ENCODE results near the gene CSDE1.

Gene CSDE1

DNA sequence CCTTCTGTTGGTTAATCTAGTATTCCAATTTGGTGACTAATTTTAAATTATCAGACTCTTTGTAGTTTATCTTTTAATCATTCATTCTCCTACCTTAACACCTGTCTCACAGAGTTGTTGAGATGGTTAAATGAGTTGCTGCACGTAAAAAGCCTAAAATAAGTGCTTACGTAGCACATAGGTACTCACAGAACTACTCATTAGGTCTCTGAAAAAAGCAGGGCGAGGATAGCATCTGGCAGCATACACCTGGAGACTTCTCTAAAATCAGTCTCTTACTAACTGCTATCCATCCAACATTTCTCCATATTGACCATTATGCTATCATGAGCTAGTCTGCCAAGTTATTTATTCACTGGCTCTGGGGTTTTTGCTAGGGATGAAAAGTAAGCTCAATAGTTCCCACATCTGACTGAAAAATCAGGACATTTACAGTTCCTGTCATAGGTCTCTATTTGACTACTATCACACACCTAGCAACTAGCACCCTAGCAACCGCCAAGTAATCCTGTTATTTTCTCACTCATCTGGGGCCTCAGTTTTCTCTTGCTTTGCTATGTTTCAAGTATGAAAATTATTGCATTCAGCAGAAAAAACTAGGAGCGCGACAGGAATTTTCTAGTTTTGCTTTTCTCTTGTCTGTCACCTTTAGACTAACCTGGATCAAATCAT is 11.2 kb downstream of the CSDE1 start:
- no peak for DNase-seq

DNA sequence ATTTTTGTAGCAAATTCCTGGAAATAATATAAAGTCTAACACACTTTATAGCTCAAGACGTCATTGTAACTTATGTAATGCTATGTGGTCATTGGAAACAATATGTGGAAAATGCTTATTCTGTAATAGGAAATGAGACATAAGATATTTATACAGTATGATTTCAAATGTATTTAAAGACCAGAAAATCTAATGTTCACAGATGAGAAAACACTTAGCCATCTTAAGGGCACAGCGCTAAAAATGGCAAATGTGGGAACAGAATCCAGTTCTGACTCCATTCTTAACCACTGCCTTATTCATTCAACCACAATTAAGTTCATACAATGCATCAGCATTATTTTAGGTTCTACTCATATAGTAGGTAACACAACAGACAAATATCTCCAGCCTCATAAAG is 12.5 kb downstream of the CSDE1 start:
- no peak for DNase-seq

DNA sequence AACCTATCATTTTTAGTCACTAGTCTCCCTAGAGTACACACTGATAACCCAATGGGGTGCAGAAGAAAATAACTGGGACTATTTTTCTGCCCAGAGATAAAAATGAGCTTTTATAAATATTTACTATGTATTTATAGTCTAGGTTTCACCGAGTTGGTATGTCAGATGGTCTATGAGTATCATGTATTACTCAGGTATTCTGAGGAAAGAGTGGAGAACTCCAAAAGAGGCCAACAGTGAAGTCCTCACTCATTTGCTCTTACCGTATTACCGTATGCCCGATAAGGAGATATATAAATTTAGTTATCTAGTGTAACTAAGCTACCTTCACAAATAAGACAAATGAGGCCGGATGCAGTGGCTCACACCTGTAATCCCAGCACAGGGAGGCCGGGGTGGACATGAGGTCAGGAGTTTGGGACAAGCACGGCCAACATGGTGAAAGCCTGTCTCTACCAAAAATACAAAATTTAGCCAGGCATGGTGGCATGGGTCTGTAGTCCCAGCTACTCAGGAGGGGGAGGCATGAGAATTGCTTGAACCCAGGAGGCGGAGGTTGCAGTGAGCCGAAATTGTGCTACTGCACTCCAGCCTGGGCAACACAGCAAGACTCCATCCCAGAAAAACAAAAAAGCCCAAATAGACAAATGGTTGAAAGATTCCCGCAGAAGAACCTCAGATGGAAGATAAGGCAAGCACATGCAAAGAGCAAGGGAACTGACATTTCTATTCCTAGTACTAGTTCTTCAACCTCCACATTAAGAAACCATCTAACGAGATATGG is 15.6 kb downstream of the CSDE1 start:
- no peak for DNase-seq

DNA sequence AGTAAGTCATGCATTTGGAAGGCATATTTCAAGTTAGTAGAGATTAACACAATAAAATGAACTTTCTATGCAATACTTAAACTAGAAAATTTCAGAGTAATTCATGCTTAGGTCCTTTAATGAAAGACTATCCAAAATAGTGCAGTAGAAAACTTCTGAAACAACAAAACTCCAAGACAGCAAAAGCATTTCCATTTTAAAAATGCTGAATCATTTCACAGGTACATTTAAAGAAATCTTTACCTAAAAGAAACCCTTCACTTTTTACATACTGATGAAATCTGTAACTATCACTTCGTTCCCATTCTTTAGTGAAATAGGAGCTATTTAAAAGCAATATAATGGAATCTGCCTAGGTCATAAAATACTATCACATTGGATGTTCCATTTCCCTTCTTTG is 17.5 kb downstream of the CSDE1 start:
- DNase-seq, result no peak

DNA sequence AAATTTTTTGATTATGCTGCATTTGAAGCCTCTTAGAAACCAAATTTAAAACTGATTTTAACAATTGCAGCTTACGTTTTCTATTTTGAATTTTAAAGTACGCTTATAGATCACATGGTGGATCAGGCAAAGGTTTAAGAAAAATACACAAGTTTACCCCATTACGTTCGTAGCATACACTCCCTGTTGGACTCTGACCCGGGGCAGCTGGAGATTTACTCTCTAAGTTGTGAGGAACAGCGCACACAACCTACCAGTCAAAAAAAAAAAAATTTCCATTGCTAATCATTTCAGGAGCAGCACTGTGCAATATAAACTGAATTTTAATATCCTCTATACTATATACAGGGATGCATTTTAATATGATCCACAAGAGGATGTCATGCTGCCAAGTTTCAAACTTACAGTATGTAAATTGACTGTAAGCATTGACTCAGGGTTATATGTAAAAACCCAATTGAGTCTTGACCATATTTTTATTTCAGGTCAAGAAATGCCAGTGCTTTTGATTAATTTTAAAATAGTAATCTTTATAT is 20.4 kb downstream of the CSDE1 start:
- DNase-seq, result no peak

DNA sequence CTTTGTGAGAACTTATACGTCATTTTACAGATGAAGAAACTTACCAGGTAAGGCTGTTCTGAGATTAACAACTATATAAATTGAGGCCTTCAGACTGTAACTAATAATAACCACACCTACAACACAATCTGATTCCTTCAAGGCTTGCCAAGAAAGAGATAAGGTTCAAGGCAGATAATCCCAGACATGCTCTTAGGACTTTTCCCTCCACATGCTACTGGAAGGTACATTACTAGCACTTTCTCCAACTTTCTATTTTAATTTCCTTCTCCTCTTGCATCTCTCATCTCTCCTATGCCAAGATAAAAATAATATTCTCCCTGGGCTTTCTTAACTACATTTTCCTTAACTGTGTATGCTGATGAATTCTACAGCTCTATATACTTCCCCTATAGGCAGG is 22.3 kb downstream of the CSDE1 start:
- no peak for DNase-seq

DNA sequence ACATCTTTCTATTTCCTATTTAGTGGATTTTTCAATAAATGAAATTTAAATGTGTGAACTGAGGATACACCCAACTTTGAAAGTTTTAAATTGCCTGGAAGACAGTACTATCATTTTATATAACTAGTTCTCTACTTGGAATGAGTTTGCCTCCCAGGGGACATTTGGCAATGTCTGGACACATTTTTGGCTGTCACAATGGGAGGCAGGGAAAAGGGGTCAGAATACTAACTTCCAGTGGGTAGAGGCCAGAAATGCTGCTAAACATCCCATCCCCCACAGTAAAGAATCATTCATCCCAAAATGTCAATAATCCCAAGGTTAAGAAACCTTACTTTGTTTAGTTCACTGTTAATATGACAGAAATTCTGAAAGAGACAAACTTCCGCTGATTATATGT is 28.0 kb downstream of the CSDE1 start:
- DNase-seq, result no peak

DNA sequence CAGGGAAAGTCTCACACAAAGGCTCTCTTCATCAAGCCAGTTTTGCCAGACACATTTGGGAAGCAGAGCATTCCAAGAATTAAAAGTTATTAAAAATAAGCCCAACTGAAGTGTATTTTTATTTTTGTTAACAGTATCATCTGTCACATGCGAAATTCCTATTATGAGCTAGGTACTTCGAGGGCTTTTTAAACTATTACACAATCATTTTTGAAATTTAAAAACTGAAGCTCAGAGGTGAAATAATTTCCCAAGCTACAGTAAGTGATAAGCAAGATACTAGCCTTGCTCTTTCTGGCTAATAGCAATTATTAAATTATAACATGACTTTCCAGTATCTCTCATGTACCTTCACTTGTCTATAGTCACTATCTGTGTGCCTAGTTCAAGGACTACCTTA is 29.2 kb downstream of the CSDE1 start:
- no peak for DNase-seq

DNA sequence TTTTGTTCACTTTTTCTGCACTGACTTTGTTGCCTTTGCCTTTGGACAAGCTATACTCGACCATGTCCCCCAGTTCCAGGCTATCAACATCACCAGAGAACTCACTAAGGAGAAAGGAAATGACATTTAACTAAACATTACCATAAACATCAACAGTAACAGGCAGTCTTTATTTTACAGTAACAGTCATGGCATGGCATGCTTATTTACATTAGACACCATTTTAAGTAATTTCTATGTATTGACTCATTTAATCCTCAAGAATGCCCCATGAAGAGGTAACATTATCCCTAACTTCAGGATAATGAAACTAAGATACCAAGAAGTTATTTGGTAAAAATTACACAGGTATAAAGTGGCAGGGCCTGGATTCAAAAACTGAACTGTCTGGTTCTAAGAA is 32.6 kb downstream of the CSDE1 start:
- DNase-seq, result no peak

DNA sequence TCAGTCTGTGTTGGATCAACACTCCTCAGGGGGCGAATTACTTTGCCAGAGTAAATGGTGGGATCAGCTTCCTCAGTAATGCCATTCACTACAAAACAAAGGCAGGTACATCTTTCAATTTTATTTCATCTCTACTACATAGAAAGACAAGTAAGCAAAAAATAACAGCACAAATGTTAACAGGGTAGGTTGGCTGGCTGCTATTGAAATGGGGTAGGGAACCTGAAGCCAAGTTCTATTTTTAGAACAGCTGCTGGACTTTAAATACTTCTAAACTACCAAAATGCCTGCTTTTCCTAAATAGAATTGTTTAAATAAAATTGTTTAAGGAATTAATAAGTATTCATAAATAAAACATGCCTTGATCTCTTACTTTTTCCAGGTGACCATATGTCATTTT is 33.9 kb downstream of the CSDE1 start:
- no peak for DNase-seq

DNA sequence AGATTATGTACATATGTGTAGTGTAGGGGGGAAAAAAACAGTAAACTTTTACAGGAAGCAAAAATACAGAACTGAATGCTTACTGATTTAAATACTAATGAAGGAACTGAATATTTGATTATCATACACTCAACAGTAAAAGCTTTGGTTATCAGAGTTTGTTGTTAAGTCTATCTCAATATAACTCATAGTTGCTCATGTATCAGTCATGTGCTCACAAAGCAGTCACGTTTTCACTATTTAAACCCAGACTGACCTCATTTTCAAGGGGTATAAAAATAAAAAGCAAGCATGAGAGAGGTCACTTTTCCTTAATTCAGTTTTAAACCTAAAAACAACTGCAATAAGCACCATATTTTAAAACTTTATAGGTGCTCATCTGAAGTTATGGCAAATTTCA is 34.3 kb downstream of the CSDE1 start:
- no peak for DNase-seq

DNA sequence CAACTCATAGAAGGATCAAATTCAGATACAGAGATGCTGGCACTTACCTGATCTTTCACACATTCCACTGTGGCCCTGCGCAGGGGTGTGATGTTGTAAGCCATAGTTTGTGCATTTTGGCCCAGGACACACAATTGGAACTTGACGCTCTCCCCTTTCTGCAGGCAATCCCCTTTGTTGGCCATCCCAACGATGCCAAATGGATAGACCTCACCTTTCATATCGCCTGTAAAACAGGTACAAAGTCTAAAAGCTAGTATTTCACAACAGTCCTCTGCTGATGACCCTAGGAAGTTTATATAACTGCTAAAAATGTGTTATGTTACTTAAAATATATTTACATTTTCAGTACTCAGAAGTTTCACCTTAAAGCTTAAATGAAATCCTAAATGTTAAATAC is 37.3 kb downstream of the CSDE1 start:
- DNase-seq, result no peak

DNA sequence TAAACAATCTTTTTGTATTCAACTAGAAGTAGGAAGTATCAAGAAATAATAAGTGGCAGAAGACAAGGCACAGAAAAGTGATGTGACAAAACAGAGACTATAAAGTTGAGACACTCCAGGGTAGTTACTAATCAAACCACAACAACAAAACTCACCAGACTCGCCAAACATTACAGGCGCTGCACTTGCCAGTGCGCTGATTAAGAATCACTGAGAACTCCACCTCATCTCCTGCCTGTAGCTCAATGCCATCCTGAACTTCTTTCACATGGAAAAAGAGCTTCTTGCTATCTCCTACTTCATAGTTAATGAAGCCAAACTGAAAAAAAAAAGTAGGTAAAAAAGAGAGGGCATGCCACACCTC is 38.4 kb downstream of the CSDE1 start:
- DNase-seq, result no peak

DNA sequence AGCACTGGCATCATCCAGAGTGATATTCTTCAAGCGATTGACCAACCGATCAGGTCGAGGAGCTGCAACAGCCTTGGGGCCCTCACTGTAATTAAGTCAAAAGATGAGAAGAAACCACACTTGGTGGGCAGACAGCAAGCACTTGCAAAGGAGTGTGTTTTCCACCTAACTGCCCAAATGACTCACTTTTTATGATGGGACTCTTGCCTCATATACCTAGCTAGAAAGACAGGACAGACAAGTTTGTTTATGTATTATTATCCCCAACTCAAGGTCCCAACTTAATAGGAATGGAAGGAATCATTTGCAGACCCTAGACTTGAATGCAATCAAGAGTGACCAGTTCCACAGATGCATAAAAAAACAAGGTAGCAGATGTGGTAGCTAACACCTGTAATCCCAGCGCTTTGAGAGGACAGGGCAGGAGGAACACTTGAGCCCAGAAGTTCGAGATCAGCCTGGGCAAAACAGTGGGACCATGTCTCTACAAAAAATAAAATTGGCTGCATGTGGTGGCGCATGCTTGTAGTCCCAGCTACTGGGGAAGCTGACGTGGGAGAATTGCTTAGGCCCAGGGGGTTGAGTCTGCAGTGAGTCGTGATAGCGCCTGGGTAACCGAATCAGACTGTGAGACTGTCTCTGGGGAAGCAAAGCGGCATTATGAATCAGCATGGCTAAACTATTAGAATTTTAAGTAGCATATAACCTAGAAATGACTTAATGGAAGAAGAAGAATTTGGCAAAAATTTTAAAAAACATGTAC is 38.9 kb downstream of the CSDE1 start:
- no peak for DNase-seq

DNA sequence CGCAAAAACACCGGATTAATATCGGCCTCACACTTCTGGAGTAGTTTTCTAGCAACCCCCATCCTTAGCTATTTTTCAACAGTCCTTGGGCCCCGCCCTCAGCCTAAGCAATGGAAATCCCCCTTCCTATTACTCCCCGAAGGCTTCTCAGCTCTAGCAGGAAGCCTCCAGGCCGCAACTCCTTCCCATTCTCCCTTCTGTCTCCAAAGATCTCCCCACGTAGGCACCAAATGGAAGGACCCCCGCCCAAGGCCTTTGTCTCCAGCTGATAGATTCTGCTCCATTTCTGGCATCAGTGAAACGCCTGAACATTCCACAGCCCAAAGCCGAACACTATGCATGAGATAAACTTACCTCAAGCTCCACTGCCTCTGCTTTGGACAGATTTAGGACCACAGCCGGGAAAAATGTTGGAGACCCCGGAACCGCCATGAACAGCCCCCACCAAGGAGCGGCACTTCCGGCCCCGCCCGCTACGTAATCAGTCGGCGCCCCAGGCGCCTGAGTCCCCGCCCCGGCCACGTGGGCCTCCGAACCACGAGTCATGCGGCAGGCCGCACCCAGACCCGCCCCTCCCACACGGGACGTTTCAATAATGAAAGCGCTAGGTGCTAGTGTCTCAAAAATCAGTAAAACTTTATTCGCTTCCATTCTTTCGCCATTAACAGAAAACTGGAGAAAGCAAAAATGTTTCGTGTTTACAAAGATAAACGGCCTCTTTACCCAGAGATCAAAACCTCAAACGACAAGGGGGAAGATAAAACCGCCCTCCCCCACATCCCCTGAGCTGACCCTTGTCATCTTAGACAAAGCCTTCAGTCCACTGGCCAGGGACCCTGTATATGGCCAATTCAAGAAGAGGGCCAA is 41.2 kb downstream of the CSDE1 start, which contains the start of gene NRAS:
Gene NRAS, minus strand, starts transcription at position 468 of the 867 bp plus-strand sequence. CDS start 611 bp downstream, outside the sequence.
- DNase-seq, result peak; percentile 90

DNA sequence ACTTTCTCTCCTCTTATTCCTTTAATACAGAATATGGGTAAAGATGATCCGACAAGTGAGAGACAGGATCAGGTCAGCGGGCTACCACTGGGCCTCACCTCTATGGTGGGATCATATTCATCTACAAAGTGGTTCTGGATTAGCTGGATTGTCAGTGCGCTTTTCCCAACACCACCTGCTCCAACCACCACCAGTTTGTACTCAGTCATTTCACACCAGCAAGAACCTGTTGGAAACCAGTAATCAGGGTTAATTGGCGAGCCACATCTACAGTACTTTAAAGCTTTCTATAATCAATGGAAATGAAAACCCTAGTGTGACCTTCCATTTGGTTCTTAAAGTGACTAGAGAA is 41.9 kb downstream of the CSDE1 start:
- no peak for DNase-seq

DNA sequence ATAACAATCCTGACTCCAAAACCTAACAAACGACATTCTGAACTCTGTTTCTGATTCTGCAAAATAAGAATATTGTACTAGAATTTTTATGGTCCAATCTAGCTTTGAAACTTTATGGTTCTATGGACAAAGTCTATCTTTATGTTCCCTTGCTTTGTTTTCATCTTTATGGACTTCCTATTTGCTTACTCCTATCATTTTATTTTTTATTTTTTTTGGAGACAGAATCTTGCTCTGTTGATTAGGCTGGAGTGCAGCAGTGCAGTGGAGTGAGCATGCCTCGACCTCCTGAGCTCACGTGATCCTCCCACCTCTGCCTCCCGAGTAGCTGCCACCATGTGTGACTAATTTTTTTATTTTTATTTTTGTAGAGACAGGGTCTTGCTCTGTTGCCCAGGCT is 44.8 kb downstream of the CSDE1 start:
- no peak for DNase-seq

DNA sequence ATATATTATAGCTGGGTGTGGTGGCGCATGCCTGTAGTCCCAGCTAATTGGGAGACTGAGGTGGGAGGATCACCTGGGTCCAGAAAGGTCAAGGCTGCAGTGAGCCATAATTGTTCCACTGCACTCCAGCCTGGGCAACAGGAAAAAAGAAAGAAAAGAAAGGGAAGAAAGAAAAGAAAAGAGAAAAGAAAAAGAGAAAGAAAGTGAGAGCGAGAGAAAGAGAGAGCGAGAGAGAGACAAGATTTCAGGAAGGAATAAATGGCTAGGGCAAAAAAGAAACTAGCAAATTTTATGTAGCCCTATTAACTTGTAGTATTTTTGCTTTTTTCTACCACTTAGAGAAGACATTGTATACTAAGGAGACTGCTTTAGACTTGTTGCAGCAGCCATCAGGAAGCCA is 47.4 kb downstream of the CSDE1 start:
- no peak for DNase-seq

DNA sequence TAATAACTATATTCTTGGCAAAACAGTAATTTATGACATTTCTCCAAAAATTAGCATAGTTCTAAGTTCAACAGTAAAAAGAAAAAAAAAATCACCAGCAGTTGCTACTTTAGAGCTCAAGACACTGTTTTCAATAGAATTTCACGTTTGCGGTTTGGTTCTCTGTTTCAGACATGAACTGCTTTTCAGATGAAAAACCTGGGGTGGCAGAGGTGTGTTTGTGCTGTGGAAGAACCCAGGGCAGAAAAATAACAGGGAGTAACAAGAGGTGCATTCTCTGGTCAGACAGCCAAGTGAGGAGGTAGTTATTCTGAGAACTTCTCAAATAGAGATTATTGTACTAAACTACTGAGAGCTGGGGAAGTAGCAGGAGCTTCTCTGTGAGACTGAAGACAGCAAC is 50.2 kb downstream of the CSDE1 start:
- no peak for DNase-seq

DNA sequence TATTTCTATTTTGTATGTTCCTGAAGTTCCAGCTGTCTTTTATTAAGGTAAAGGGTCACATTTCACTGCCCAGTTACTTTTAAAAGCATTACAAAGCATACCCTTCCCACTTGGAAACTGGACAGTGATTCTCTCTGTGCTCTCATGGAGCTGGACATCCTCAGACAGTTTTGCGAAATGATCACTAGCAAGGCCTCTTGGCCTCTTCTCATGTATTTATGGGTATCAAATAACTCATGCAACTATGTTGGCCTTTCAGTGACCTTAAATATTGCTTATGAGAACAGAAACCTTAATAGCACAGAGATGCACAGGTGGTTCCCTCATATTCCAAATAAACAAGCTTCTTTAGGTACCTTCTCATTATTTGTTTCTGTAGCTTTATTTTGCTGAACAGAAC is 54.5 kb downstream of the CSDE1 start:
- no peak for DNase-seq

DNA sequence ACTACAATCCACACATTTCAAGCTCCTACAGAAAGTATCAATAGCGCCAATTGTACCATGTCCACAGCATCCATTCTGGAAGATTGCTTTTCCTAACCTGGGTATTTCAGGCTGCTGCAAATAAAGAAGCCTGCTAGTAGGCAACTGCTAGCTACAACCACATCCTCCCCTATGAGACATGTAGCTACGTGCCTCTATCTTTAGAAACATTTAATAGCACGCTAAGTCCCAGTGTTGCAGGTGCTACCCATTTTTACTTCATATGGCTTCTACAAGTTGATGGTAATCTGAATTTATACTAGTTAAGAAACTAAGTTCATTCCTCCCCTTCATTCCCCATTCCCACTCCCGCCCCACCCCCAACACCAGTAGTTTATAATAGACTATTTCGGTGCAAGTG is 55.0 kb downstream of the CSDE1 start:
- no peak for DNase-seq

DNA sequence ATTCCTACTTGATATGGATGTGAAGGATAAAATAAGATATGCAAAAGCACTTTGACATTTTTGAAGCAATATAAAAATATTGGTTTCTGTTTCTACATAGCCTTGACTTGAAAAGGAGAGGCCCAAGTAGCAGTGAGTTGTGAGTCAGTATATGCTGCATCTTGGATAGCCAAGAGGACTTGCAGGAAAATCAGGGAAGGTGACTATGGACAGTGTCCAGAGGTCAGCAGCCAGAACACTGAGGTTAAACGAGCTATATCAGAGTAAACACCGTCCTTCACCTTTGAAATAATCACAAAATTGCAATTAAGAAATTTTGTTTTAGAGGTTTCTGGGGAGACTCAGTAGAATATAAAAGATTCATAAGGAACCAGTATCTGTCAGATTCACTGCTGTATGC is 55.9 kb downstream of the CSDE1 start:
- DNase-seq, result no peak

DNA sequence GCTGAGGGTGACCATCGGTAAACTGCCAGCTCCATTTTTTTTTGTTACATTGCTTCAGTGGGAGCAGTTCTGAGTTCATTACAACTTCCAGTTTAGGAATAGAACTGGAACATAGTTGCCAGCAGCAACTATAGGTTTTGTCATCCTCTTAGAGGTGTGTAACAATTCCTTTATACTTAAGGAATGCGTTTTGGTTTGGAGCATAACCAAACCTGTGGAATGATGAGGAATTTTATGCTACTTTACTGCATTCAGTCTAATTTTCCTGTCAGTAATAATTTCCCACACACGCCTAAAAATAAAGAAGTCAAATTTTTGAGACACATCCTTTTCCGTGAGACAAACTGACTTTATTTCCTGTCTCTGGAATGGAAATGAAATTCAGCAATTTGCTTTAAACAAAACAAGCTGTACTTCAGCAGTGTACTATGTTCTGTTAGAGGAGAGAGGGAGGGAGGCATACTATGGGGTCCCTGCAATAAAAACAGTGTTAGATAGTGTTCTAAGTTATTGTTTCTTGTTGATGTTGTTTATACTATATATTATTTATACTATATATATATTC is 57.7 kb downstream of the CSDE1 start:
- DNase-seq, result no peak

Data from NK-92 treated with Interleukin-12 subunit alpha and Interleukin-12 subunit beta, amount 100 ng/mL, for 24 hours (cell line).